Right atrium auricular region (tissue), 2 donors: ENCODE measurements around the gene ZNF408. TPM values are rescaled to one million over a fixed set of nuclear protein-coding genes. Genes with fewer than 3 reads are reported as not detected.
A peak's percentile ranks its signal among the peaks of the same experiment; 100 is the strongest.
"Not testable (repeated sequence)": the region's sequence is repeated elsewhere in the genome, so short reads cannot be mapped to it uniquely, and the experiment has no call there.

Experiments used
- DNase-seq: peaks from one replicate; pipeline ENCODE4 v3.0.0-alpha.2; 2019; ENCODE audit warnings: low spot score
- H3K27ac ChIP-seq, 2 donors: fragments of 200-600 bp; sonication (generic); 1 replicate in 1 of 2; 2 replicates in 1 of 2; pipeline ENCODE4 v1.5.1; 2016 to 2019
- H3K27me3 ChIP-seq, 2 donors: fragments of 200-600 bp; sonication (generic); one replicate each; pipeline versions ENCODE4 v1.5.1 to v1.6.0; 2017 to 2019
- H3K36me3 ChIP-seq: fragments of 200-600 bp; sonication (generic); one replicate; pipeline ENCODE4 v1.5.1; 2016
- H3K4me1 ChIP-seq, 2 donors: fragments of 200-600 bp; sonication (generic); one replicate each; pipeline versions ENCODE4 v1.5.1 to v1.6.0; 2017 to 2019
- H3K4me3 ChIP-seq, 2 donors: fragments of 200-600 bp; sonication (generic); 1 replicate in 1 of 2; 2 replicates in 1 of 2; pipeline ENCODE4 v1.5.1; 2017 to 2019; ENCODE audit warnings: mild to moderate bottlenecking in 1 of 2, moderate library complexity in 1 of 2
- H3K9me3 ChIP-seq, 2 donors: fragments of 200-600 bp; sonication (generic); one replicate each; pipeline ENCODE4 v1.5.1; 2019
- total RNA-seq, 2 donors: library from RNA; depleted of rRNA; stranded (reverse); fragments of >200 nt; gene quantifications; one replicate each; pipeline ENCODE4 v1.1.0, GENCODE V29; 2016
- TF ChIP-seq, protein P1 (sequence below), 2 donors: fragments of 200-600 bp; sonication (generic); IDR thresholded peaks; one replicate each; pipeline ENCODE4 v1.5.1; 2019; ENCODE audit warnings: antibody characterized with exemption in 2 of 2

Gene ZNF408
- total RNA-seq, 2 donors from 2014 or later = 6.0 to 9.6 TPM

DNA sequence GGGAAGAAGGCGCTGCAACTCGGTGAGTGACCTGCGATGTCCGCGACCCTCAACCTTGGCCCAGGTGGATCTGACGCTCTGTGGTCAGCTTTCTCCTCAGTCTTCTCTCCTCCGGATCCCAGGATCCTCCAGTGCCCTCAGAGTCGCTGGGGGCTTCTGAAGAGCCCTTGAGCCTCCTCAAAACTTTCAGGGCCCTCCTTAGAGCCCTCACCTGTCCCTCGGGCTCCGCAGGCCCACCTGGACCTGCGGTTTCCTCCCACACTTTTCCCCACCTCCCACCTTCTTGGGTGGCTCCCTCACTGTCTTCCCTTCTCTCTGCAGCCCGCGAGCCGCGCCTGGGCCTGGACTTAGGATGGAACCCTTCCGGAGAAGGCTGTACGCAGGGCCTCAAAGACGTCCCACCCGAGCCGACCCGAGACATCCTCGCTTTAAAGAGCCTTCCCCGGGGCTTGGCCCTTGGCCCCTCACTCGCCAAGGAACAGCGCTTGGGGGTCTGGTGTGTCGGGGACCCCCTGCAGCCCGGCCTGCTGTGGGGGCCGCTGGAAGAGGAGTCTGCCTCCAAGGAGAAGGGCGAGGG lies 335 bp downstream of the ZNF408 start:
- TF ChIP-seq, protein P1, sequence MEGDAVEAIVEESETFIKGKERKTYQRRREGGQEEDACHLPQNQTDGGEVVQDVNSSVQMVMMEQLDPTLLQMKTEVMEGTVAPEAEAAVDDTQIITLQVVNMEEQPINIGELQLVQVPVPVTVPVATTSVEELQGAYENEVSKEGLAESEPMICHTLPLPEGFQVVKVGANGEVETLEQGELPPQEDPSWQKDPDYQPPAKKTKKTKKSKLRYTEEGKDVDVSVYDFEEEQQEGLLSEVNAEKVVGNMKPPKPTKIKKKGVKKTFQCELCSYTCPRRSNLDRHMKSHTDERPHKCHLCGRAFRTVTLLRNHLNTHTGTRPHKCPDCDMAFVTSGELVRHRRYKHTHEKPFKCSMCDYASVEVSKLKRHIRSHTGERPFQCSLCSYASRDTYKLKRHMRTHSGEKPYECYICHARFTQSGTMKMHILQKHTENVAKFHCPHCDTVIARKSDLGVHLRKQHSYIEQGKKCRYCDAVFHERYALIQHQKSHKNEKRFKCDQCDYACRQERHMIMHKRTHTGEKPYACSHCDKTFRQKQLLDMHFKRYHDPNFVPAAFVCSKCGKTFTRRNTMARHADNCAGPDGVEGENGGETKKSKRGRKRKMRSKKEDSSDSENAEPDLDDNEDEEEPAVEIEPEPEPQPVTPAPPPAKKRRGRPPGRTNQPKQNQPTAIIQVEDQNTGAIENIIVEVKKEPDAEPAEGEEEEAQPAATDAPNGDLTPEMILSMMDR (IDR thresholded peaks at IDR 0.05) = no peak
- Histone ChIP-seq H3K27me3 (no peaks in the 10 kb centered on the region), H3K4me3 (peak overlapping the region; percentile 79 to 93), H3K9me3 (no peaks in the 10 kb centered on the region), H3K4me1 (peaks cover 0 to 58% of the 10 kb centered on the region in 2 donors), H3K27ac (peak overlapping the region; percentile 94 to 96), H3K36me3 (peaks cover 41% of the 10 kb centered on the region)
- DNase-seq = no peak

DNA sequence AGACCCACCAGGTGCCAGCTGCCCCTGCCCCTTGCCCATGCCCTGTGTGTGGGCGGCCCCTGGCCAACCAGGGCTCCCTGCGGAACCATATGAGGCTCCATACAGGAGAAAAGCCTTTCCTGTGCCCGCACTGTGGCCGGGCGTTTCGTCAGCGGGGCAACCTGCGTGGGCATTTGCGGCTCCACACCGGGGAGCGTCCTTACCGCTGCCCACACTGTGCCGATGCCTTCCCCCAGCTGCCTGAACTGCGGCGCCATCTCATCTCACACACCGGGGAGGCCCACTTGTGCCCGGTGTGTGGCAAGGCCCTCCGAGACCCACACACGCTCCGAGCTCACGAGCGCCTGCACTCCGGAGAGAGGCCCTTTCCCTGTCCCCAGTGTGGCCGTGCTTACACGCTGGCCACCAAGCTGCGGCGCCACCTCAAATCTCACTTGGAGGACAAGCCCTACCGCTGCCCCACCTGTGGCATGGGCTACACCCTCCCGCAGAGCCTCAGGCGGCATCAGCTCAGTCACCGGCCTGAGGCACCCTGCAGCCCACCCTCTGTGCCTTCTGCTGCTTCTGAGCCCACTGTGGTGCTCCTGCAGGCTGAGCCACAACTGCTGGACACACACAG lies 4.3 kb downstream of the ZNF408 start:
- Histone ChIP-seq H3K27ac (no peak overlapping the region), H3K4me3 (no peak overlapping the region), H3K27me3 (no peaks in the 10 kb centered on the region), H3K36me3 (peaks cover 56% of the 10 kb centered on the region), H3K9me3 (no peaks in the 10 kb centered on the region), H3K4me1 (peaks cover 0 to 20% of the 10 kb centered on the region in 2 donors)
- no peak for DNase-seq
- TF ChIP-seq, protein P1 (IDR thresholded peaks at IDR 0.05) = no peak

DNA sequence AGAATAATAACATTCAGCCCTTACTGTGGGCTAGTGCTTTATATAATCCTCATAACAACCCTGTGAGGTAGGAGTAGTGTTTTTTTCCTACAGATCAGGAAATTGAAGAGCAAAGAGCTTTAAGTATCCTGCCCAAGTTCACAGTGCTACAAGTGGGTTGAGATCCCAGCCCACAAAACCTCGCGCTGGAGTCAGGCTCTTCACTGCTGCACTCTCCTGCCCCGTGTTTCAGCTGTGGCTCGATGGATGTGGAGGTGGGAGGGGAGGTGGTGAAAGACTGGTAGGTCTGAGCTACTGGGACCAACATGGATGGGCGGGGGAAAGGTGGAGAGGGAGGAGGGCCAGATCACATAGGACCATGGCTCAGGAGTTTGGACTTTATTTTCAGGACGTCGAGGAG lies 6.1 kb downstream of the ZNF408 start:
- peaks cover 0 to 22% of the 10 kb centered on the region in 2 donors for H3K4me1 ChIP-seq
- no peaks in the 10 kb centered on the region for H3K9me3 ChIP-seq
- DNase-seq = no peak
- no peak overlapping the region for H3K27ac ChIP-seq
- no peak overlapping the region for H3K4me3 ChIP-seq
- H3K36me3 ChIP-seq = peaks cover 56% of the 10 kb centered on the region
- no peaks in the 10 kb centered on the region for H3K27me3 ChIP-seq
- TF ChIP-seq, protein P1 (IDR thresholded peaks at IDR 0.05) = no peak

DNA sequence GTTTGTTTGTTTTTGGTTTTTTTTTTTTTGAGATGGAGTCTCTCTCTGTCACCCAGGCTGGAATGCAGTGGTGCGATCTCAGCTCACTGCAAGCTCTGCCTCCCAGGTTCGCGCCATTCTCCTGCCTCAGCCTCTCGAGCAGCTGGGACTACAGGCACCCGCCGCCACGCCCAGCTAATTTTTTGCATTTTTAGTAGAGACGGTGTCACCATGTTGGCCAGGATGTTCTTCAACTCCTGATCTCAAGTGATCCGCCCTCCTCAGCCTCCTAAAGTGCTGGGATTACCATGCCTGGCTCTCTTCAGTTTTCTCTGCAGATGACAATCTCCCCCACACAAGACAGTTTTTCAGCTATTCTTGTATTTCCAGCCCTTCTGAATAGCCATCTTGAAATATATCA lies 8.5 kb downstream of the ZNF408 start:
- not testable (repeated sequence) for H3K4me3 ChIP-seq, DNase-seq, H3K27me3 ChIP-seq, H3K9me3 ChIP-seq
- Histone ChIP-seq H3K4me1 (peaks cover 0 to 12% of the 10 kb centered on the region in 2 donors), H3K36me3 (peaks cover 33% of the 10 kb centered on the region), H3K27ac (peak overlapping the region in 1 of 2 donors; percentile 87)

DNA sequence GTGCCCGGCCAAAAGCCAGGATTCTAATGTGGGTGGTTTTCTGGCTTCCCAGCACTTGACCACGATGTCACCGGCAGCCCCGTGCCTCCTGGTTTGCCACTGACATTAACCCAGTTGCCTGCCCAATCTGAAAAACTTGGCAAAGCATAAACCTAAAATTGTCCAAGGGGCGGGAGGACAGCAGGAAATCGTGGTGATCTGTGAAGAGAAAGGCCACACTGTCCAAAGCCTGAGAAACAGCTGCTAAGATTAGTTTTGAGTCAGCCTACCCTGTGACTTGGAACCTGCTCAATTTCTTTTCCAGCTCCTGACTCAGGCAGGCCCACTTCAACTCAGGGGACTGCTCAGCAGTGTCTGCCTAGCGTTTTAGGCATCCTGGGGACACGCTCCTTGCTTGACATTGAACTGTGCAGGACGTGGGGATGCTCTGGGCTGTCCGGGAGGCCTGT lies 10.0 kb downstream of the ZNF408 start:
- Histone ChIP-seq H3K4me1 (peaks cover 0 to 12% of the 10 kb centered on the region in 2 donors), H3K27ac (peak overlapping the region; percentile 87 to 94), H3K27me3 (no peaks in the 10 kb centered on the region), H3K36me3 (peaks cover 18% of the 10 kb centered on the region), H3K9me3 (no peaks in the 10 kb centered on the region), H3K4me3 (no peak overlapping the region)
- DNase-seq = peak; percentile 82
- TF ChIP-seq, protein P1 (IDR thresholded peaks at IDR 0.05) = no peak

DNA sequence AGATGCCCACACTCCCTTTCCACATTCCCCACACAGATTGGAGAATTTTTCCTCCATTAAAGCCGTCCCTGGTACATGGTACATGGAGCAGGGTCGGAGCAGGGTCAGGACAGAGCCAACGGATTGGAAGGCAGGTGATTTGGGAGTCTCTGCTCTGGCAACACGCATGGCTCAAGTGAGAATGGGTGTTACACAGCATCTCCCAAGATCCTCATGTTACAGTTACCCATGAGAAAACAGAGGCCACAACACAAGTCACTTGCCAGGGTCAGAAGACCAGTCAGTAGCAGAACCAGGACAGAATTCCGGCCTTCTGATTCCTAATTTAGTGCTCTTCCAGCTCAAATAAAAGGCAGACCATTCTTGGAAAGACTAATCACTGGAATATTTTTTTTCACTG lies 10.5 kb downstream of the ZNF408 start:
- Histone ChIP-seq H3K27me3 (no peaks in the 10 kb centered on the region), H3K4me1 (peaks cover 0 to 12% of the 10 kb centered on the region in 2 donors), H3K4me3 (no peak overlapping the region), H3K9me3 (no peaks in the 10 kb centered on the region), H3K36me3 (peaks cover 14% of the 10 kb centered on the region), H3K27ac (peak overlapping the region; percentile 87 to 94)
- TF ChIP-seq, protein P1 (IDR thresholded peaks at IDR 0.05) = no peak
- DNase-seq = no peak
